ENCODE data around the gene PPARG.

PPARG gene

GRCh38 chr3:12420393-12420792 is 131.5 kb downstream of the PPARG start:
- peak; percentile 47 to 59 for DNase-seq

DNA sequence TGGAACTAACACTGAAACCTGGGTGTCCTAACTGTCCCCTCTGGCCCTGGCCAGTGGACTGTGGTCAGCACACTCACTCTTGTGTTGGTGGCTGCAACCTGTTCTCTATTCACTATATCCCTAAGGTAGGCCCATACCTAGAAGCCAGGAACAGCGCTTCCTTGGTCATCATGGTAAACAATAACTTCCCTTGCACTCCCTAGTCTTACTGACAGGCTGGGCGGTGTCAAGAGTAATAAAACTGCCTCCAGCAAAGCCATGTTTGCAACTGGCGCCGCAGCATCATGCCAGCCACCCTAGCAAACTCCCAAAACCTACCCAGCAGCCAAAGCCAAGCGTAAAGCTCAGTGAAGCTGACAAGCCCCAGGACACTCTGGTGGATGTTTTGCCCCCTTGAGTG is 132.3 kb downstream of the PPARG start:
- DNase-seq: no peak

- DNase-seq: no peak
These were observed 134.3 kb downstream of the PPARG start for GRCh38 chr3:12423131-12423530.

GRCh38 chr3:12423918-12424630 is 135.2 kb downstream of the PPARG start:
- DNase-seq: peak; percentile 44 to 60

DNA sequence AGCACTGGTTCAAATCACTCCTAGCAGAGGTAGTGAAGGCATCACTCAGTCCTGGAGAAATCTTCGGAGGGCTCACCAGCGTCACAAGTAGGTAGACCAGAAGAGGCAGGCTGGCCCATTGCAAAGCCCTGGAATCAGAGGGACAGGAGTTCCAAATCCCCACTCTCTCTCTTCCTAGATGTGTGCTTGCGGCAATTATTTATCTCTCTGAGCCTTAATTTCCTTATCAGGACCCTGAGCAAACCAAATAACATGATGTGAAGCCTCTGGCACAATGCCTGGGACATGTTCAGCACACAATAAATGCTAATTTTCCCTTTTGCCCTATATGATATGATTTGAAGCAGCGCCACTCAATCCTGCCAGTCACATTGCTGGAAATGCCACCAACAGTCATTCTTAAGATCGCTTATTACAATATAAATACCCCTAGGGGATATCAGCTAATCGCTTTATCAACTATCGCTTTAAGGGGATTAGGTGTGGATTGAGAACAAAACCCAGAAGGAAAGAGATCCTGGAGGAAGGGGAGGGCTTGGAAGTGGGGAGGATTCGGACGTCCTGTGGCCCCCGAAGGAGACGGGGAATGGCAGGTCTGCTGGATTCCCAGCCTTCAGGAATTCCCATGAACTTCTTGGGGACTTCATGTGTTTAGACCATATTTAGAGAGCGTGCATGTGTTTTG is 135.9 kb downstream of the PPARG start:
- DNase-seq: no peak

DNA sequence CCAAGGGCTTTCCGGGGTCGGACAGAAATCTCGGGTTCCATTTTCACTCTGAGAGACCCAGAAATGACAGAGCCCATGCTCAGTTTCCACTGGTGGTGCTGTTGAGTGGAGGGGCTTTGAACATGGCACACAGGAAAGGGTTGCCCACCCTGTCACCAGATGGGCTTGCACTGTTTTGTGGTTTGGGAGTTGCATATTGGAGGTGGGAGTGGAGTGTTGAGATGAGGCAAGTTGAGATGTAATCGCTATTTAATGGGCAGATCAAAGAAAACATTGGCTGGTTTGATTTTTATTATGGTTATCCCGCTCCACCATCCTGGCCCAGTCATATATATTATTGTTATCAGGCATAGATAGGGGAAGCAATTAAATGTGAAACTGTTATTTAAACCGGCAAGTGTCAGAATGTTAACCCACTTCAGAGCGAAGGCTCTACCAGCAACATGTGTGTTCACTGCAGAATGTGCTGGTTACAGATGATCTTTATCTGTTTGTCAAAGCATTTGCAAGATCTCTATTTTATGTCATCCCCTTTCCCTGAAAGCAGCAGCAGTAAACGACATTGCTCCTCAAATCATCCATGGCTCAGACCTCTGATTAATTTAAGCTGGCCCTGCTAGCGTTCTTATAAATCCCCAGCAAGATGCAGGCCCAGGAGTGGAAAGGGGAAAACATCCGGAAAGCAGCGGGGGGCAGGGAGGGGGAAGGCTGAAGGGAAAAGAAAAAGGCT is 137.1 kb downstream of the PPARG start:
- DNase-seq: no peak

GRCh38 chr3:12427551-12427950 is 138.7 kb downstream of the PPARG start:
- DNase-seq: no peak

GRCh38 chr3:12428126-12428525 is 139.3 kb downstream of the PPARG start:
- DNase-seq: no peak

- DNase-seq: no peak
These were observed 141.2 kb downstream of the PPARG start for GRCh38 chr3:12430086-12430485.

DNA sequence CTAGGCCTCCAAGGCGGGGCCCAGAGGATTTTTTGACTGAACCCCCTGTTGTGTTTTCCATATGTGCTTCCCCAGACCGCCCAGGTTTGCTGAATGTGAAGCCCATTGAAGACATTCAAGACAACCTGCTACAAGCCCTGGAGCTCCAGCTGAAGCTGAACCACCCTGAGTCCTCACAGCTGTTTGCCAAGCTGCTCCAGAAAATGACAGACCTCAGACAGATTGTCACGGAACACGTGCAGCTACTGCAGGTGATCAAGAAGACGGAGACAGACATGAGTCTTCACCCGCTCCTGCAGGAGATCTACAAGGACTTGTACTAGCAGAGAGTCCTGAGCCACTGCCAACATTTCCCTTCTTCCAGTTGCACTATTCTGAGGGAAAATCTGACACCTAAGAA is 145.0 kb downstream of the PPARG start:
- DNase-seq: no peak

- no peak for DNase-seq
These were observed 147.8 kb downstream of the PPARG start for GRCh38 chr3:12436514-12437220.

DNA sequence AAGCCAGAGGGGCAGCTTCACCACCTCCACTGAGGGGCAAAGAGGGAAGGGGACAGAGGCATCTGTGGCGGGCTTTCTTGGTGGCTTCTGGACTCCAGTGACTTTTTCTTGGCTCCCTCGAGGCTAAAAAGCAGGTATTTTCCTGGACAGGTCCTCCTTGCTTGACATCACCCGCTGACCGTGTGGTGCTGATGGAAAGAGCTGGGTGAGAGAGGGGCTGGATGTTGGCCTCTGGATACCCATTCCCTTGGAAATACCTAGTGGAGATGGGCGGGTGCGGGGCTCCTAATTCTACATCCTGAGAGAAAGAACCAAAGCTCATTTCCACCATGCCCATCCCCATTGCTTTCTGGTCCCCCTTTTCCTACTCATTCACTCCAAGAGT is 148.3 kb downstream of the PPARG start:
- no peak for DNase-seq

GRCh38 chr3:12437861-12438260 is 149.0 kb downstream of the PPARG start:
- no peak for DNase-seq

GRCh38 chr3:12438318-12438717 is 149.4 kb downstream of the PPARG start:
- DNase-seq: no peak

DNA sequence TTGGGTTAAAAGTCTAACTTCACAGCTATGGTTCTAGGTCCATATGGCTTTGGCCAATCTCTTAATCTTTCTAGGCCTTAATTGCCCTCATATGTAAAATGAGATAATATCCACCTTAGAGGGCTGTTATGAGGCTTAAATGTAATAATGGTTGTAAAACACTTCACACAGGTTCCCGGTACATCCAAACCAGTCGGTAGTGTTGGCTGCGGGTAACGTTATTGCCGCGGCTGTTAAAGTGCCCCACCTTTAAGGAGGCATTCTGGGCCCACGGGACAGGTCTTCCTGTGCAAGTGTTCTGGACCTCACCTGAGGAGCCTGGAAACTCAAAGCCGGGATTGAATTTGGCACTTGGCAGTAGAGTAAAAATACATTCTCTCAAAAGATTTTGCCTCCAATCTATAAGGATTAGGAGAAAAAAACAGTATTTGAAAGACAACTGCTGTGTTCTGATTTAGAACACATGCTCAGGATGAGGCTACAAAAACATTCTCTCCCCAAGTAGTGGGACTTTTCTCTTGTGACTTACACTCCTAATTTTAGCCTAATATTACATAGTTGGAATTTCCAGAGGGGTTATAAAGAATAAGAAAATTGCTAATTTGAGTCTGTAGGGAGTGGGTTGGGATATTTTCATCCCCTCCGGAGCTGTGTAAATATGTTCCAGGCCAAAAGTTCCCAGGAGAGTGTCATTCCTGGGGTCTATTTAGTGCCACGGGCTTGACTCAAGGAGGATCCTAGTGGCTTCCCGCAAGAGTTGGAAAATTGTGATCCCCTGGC is 150.5 kb downstream of the PPARG start:
- DNase-seq: no peak

DNA sequence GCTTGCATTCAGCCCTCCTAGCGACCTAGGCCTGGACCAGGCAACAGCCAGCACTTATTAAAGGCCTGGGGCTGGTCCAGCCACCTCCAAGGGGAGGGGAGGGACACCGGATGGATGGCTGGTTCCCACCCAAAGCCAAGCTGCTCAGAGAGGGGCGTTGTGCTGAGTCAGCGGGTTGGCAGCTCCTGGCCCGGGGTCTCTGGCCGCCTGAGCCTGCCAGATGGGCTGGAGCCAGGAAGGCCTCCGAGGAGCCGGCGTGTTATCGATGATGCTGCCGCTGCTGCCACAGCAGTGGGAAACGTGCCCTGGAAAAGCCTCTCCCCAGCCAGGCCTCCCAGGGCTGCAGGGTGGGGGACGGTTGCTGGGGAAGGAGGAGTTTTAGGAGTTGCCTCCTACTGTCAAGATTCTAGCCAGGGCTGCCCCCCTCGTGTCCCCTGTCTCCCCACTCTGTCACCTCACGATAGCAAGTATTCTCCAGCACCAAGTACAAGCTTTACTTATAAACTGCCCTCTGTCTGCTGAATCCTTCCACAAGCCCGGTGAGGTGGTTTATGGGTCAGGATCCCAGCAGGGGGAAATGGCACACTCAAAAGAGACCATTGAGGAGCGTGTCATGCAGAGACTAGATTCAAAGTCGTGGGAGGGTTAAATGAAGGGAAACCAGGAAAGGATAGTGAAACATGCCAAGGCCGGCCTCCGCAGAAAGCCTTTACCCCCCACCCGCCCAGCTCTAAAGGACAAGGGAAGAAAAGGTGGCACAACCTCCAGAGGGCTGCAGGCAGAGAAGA is 152.3 kb downstream of the PPARG start:
- DNase-seq: no peak

- no peak for DNase-seq
These were observed 154.0 kb downstream of the PPARG start for GRCh38 chr3:12442654-12443501.

DNA sequence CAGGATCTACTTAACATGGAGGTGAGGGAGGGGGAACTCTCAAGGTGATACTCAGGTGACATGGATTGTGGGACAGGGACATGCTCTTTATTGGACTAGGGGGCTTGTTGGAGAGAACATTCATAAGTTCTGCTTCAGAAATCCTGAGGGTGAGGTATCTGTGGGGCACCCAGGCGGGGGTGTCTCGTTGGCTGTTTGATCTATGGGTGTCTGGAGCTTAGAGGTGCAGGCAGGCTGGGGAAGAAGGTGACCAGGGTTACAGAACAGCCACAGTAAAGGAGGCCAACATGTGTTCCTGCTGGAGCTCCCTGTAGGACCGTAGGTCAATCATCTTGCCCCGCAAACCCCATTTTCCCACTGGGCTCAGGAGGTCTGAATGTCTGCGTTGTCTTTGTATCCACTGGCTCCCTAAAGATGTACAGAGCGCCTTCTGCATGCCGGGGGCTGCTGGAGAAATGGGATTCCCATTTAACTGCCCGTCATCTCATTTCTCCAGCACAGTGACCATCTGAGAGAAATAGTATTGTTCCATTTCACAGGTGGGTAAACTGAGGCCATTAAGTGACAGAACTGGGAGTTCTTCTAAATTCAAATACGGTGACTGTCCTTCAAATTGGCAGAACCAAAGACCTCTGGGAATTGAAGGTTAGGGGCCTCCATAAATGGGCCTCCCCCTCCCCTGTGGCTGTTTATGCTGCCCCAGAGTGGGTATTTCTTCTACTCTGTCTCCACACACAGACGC is 155.1 kb downstream of the PPARG start:
- no peak for DNase-seq

DNA sequence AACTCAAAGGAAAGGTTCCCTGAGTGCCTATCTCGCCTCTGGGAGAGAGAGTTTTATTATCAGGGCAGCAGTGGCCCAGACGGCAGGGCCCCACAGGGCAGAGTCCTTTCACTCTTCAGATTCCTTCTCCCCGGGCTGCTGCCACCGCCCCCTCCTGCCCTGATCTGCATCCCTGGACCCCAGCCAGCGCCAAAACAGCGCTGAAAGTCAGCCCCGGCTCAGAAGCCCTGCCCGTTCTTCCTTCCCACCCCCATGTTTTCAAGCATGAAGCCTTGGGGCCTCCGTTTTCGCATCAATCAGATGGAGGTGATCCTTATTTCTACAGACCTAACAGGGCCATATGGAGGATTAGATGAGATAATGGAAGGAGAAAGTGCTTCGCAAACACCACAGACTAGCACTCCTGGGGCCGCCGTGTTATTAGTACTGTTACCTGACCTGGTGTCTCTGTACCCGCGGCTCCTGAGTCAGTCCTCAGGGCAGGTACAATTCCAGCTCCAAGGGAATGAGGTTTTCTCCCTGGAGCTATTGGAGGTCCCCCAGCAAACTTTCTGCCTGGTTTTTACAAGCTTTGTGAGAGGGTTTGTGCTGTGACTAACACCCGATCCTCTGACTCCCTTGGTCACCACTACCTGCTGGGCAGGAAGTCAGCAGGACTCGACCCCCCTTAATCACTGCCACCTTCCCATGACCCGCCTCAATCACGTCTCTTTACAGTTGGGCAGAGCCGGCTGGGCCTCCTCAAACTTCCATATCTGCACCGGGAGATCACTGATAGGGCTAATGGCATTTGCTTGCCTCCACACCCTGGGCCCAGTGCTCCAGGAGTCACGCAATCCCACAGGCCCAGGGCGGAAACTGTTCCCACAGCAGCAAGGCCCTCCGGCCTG is 156.0 kb downstream of the PPARG start:
- no peak for DNase-seq
